Activated CD8-positive, alpha-beta T cell treated with anti-CD3 and anti-CD28 coated beads for 36 hours (primary cell): ENCODE data around the gene MKNK2. TPM values are rescaled to one million over a fixed set of nuclear protein-coding genes. Genes with fewer than 3 reads are reported as not detected.
"Not testable (repeated sequence)": the region's sequence is repeated elsewhere in the genome, so short reads cannot be mapped to it uniquely, and the experiment has no call there.

Experiments used
- ATAC-seq: fragments of 200-7000 bp; cut with Tn5 transposase; one replicate; pipeline ENCODE4 v1.10.0; 2021; ENCODE audit warnings: mild to moderate bottlenecking, moderate library complexity
- CTCF ChIA-PET: fragments of 350-600 bp; sonication (Branson Sonifier 250); formaldehyde crosslinking; loops from one replicate; lab custom pipeline; 2021; ENCODE audit warnings: antibody characterized with exemption; lab: Charles Lee
- POLR2A ChIA-PET: fragments of 350-600 bp; sonication (Branson Sonifier 250); formaldehyde crosslinking; loops from one replicate; lab custom pipeline; 2021; ENCODE audit warnings: antibody characterized with exemption; lab: Charles Lee
- DNase-seq: peaks from one replicate; pipeline ENCODE4 v3.0.0-alpha.2; 2020
- H3K27ac Mint-ChIP-seq: one replicate; pipeline ENCODE4 v1.8.0; 2021; ENCODE audit warnings: mild to moderate bottlenecking, mixed read lengths
- H3K27me3 Mint-ChIP-seq: one replicate; pipeline ENCODE4 v1.8.0; 2021; ENCODE audit warnings: mixed read lengths
- H3K36me3 Mint-ChIP-seq: one replicate; pipeline ENCODE4 v1.8.0; 2021; ENCODE audit warnings: low read depth, mixed read lengths
- H3K4me1 Mint-ChIP-seq: one replicate; pipeline ENCODE4 v1.8.0; 2021; ENCODE audit warnings: low read depth, mixed read lengths
- H3K4me3 Mint-ChIP-seq: one replicate; pipeline ENCODE4 v1.8.0; 2021; ENCODE audit warnings: mild to moderate bottlenecking, moderate library complexity, mixed read lengths
- H3K9me3 Mint-ChIP-seq: one replicate; pipeline ENCODE4 v1.8.0; 2021; ENCODE audit warnings: mixed read lengths
- intact Hi-C: fragments of 100-400 bp; cut with micrococcal nuclease; formaldehyde crosslinking; loops from one replicate; pipeline ENCODE4 v1.10.0; 2022
- total RNA-seq, 2 experiments: library from RNA; stranded (reverse); gene quantifications; one replicate each; pipeline ENCODE4 v1.2.3, GENCODE V29; 2021
- TF ChIP-seq, protein P1 (sequence below): fragments of 200-600 bp; IDR thresholded peaks from one replicate; pipeline ENCODE4 v1.8.0; 2022; ENCODE audit warnings: antibody characterized with exemption, mild to moderate bottlenecking

MKNK2 gene
- total RNA-seq, 2 experiments from 2014 or later = 323 to 327 TPM

DNA sequence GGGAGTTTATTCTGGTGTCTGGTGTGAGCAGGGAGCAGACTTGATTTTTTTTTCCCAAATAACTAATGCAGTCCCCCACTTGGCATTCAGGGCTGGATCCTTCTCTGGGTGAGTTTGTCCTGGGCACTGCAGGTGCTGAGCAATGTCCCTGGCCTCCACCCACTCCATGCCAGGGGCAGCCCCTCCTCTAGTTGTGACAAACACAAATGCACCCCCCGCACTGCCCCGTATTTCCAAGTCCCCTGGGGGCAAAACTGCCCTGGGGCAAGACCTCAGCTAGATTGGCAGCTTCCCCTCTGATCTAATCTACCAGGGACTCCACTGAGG lies 38.6 kb upstream of the MKNK2 start:
- Mint-ChIP-seq H3K9me3 (peaks cover 2% of the 10 kb centered on the region), H3K4me3 (peak overlapping the region; percentile 56), H3K27me3 (no peaks in the 10 kb centered on the region), H3K36me3 (peaks cover 58% of the 10 kb centered on the region), H3K4me1 (peaks cover 68% of the 10 kb centered on the region), H3K27ac (peak overlapping the region; percentile 95)
- DNase-seq (no peak), ATAC-seq (no peak)
- ChIA-PET CTCF (interaction anchor here (1.2 to 2.8 kb wide), 2 partner anchors 20 to 160 kb away, joined by 3 to 9 read pairs; no protein-coding TSS in a partner anchor), POLR2A (interaction anchor here (1.0 to 1.7 kb wide), 4 partner anchors 38 to 161 kb away, joined by 3 to 5 read pairs (median 4); no protein-coding TSS in a partner anchor)
- TF ChIP-seq, protein P1, sequence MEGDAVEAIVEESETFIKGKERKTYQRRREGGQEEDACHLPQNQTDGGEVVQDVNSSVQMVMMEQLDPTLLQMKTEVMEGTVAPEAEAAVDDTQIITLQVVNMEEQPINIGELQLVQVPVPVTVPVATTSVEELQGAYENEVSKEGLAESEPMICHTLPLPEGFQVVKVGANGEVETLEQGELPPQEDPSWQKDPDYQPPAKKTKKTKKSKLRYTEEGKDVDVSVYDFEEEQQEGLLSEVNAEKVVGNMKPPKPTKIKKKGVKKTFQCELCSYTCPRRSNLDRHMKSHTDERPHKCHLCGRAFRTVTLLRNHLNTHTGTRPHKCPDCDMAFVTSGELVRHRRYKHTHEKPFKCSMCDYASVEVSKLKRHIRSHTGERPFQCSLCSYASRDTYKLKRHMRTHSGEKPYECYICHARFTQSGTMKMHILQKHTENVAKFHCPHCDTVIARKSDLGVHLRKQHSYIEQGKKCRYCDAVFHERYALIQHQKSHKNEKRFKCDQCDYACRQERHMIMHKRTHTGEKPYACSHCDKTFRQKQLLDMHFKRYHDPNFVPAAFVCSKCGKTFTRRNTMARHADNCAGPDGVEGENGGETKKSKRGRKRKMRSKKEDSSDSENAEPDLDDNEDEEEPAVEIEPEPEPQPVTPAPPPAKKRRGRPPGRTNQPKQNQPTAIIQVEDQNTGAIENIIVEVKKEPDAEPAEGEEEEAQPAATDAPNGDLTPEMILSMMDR = no peak
- intact Hi-C loops = loop anchor here (5.0 kb wide), 2 partner anchors 37 to 67 kb away; partner anchors contain the start of gene MKNK2

- CTCF ChIA-PET = interaction anchor here (1.2 kb wide), 1 partner anchor 159 kb away, joined by 3 read pairs; no protein-coding TSS in a partner anchor
- peak overlapping the region; percentile 56 for H3K4me3 Mint-ChIP-seq
- no peak for ATAC-seq
- peaks cover 63% of the 10 kb centered on the region for H3K4me1 Mint-ChIP-seq
- peak; percentile 81 for DNase-seq
- peaks cover 59% of the 10 kb centered on the region for H3K36me3 Mint-ChIP-seq
- peak overlapping the region; percentile 95 for H3K27ac Mint-ChIP-seq
- intact Hi-C loops = loop anchor here (5.0 kb wide), 2 partner anchors 37 to 67 kb away; partner anchors contain the start of gene MKNK2
- TF ChIP-seq, protein P1 = no peak
- POLR2A ChIA-PET = interaction anchor here (1.0 to 1.7 kb wide), 4 partner anchors 37 to 161 kb away, joined by 3 to 5 read pairs (median 4); no protein-coding TSS in a partner anchor
- no peaks in the 10 kb centered on the region for H3K27me3 Mint-ChIP-seq
- peaks cover 2% of the 10 kb centered on the region for H3K9me3 Mint-ChIP-seq
These were observed 38.1 kb upstream of the MKNK2 start for GRCh38 chr19:2089001-2089711.

GRCh38 chr19:2087621-2088100 lies 36.6 kb upstream of the MKNK2 start:
- Mint-ChIP-seq H3K27ac (peak overlapping the region; percentile 95), H3K9me3 (peaks cover 2% of the 10 kb centered on the region), H3K4me1 (peaks cover 54% of the 10 kb centered on the region), H3K27me3 (no peaks in the 10 kb centered on the region), H3K4me3 (peak overlapping the region; percentile 99), H3K36me3 (peaks cover 63% of the 10 kb centered on the region)
- ChIA-PET POLR2A (interaction anchor here (0.6 to 1.9 kb wide), 9 partner anchors 8 to 182 kb away, joined by 3 to 9 read pairs (median 5); no protein-coding TSS in a partner anchor), CTCF (interaction anchor here (0.8 to 1.2 kb wide), 3 partner anchors 68 to 159 kb away, joined by 3 read pairs; no protein-coding TSS in a partner anchor)
- intact Hi-C loops = loop anchor here (5.0 kb wide), 2 partner anchors 35 to 65 kb away; partner anchors contain the start of gene MKNK2
- TF ChIP-seq, protein P1 = peak; percentile 40
- DNase-seq (peak; percentile 69), ATAC-seq (peak; percentile 2)

DNA sequence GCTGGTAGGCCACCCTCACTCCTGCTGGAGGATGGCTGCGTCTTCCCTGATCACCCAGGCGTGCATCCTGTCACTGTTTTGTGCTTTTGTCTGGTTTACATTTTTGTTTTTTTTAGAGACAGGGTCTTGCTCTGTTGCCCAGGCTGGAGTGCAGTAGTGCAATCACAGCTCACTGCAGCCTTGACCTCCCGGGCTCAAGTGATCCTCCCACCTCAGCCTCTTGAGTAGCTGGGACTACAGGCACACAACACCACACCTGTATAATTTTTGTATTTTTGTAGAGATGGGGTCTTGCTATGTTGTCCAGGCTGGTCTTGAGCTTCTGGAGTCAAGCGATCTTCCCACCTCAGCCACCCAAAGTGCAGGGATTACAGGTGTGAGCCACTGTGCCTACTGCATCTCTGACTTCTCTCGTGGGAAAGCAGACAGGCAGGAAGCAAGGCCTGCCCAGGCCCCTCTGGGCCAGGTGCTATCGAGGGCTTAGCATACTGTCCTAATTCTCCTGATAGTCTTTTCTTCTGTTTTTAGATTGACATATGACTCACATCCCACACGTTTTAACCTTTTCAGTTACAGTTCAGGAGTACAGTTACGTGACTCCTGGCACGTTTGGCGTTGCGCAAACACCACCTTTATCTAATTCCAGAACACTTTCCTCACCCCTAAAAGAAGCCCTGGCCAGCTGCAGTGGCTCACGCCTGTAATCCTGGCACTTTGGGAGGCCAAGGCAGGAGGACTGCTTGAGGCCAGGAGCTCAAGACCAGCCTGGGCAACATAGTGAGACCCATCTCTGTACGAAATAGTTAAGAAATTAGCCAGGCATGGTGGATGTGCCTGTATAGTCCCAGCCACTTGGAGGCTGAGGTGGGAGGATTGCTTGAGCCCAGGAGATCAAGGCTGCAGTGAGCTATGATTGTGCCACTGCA lies 35.9 kb upstream of the MKNK2 start:
- Mint-ChIP-seq H3K36me3 (peaks cover 65% of the 10 kb centered on the region), H3K27ac (peak overlapping the region; percentile 95), H3K4me3 (peak overlapping the region; percentile 99), H3K4me1 (peaks cover 53% of the 10 kb centered on the region)
- intact Hi-C loops = loop anchor here (5.0 kb wide), 2 partner anchors 35 to 65 kb away; partner anchors contain the start of gene MKNK2
- not testable (repeated sequence) for H3K27me3 Mint-ChIP-seq, H3K9me3 Mint-ChIP-seq
- ATAC-seq = peak; percentile 8
- peak; percentile 78 for DNase-seq
- CTCF ChIA-PET = interaction anchor here (1.1 to 1.2 kb wide), 2 partner anchors 69 to 159 kb away, joined by 3 read pairs; no protein-coding TSS in a partner anchor
- POLR2A ChIA-PET = interaction anchor here (0.6 to 1.9 kb wide), 10 partner anchors 8 to 183 kb away, joined by 3 to 9 read pairs (median 4); no protein-coding TSS in a partner anchor
